PC-3 (cell line): ENCODE results near the gene SSU72. TPM values are rescaled to one million over a fixed set of nuclear protein-coding genes. Genes with fewer than 3 reads are reported as not detected.

Experiments used
- ATAC-seq: fragments of 200-7000 bp; cut with Tn5 transposase; 2 replicates; pipeline ENCODE4 v1.9.1; 2020; ENCODE audit warnings: mild to moderate bottlenecking, moderate library complexity
- BruUV-seq: library from RNA; stranded (reverse); fragments of 400-500 nt; replicated peaks from 2 replicates; lab custom pipeline; 2021; lab: Mats Ljungman, UMichigan
- CTCF ChIA-PET: fragments of 300-600 bp; sonication (Branson Sonifier 250); formaldehyde crosslinking; loops from one replicate; lab custom pipeline; 2022; ENCODE audit warnings: antibody characterized with exemption; lab: Charles Lee
- POLR2A ChIA-PET: fragments of 300-600 bp; sonication (Branson Sonifier 250); formaldehyde crosslinking; loops from one replicate; lab custom pipeline; 2022; ENCODE audit warnings: antibody characterized with exemption; ENCODE audit not compliant: unreplicated experiment; lab: Charles Lee
- DNase-seq: peaks from one replicate; pipeline ENCODE4 v3.0.0-alpha.2; 2015
- H2AFZ ChIP-seq: fragments of 300-600 bp; sonication (generic); 2 replicates; pipeline ENCODE4 v1.6.0; 2016; ENCODE audit warnings: antibody characterized with exemption, low read length
- H3F3A ChIP-seq: fragments of 300-600 bp; sonication (generic); one replicate; pipeline ENCODE4 v1.6.0; 2017; ENCODE audit warnings: antibody characterized with exemption, low read length, control low read depth, mild to moderate bottlenecking; ENCODE audit not compliant: unreplicated experiment
- H3K27ac ChIP-seq: fragments of 300-600 bp; sonication (generic); 2 replicates; pipeline ENCODE4 v1.5.1; 2016; ENCODE audit warnings: mild to moderate bottlenecking, low read length
- H3K27me3 ChIP-seq: fragments of 300-600 bp; sonication (generic); 2 replicates; pipeline ENCODE4 v1.6.1; 2016; ENCODE audit warnings: low read length, mixed read lengths
- H3K36me3 ChIP-seq: fragments of 300-600 bp; sonication (generic); 2 replicates; pipeline ENCODE4 v1.6.1; 2016; ENCODE audit warnings: low read depth, mixed run types, low read length, mixed read lengths
- H3K4me1 ChIP-seq: fragments of 300-600 bp; sonication (generic); 2 replicates; pipeline ENCODE4 v1.5.1; 2016; ENCODE audit warnings: low read length; ENCODE audit not compliant: insufficient read depth
- H3K4me2 ChIP-seq: fragments of 300-600 bp; sonication (generic); 2 replicates; pipeline ENCODE4 v1.6.0; 2016; ENCODE audit warnings: low read length
- H3K4me3 ChIP-seq: fragments of 300-600 bp; sonication (generic); 2 replicates; pipeline ENCODE4 v1.5.1; 2016; ENCODE audit warnings: mild to moderate bottlenecking, low read length, mixed read lengths
- H3K79me2 ChIP-seq: fragments of 300-600 bp; sonication (generic); 2 replicates; pipeline ENCODE4 v1.6.1; 2017; ENCODE audit warnings: low read length, mixed read lengths
- H3K9ac ChIP-seq: fragments of 300-600 bp; sonication (generic); 2 replicates; pipeline ENCODE4 v1.6.0; 2016; ENCODE audit warnings: mild to moderate bottlenecking, low read length
- H3K9me2 ChIP-seq: fragments of 300-600 bp; sonication (generic); replicated peaks from 2 replicates; pipeline ENCODE4 v1.6.1; 2016; ENCODE audit warnings: mixed run types, low read length, mixed read lengths
- H3K9me3 ChIP-seq: fragments of 300-600 bp; sonication (generic); 2 replicates; pipeline ENCODE4 v1.6.1; 2016; ENCODE audit warnings: low read length, mixed read lengths
- H4K20me1 ChIP-seq: fragments of 300-600 bp; sonication (generic); 2 replicates; pipeline ENCODE4 v1.6.1; 2016; ENCODE audit warnings: low read length, mixed read lengths
- EZH2 ChIP-seq: fragments of 300-600 bp; sonication (generic); IDR thresholded peaks from one replicate; pipeline ENCODE4 v1.6.1; 2017; ENCODE audit warnings: antibody characterized with exemption, mild to moderate bottlenecking, low read length; ENCODE audit not compliant: unreplicated experiment
- EZH2phosphoT487 ChIP-seq: fragments of 300-600 bp; sonication (generic); IDR thresholded peaks from 2 replicates; pipeline ENCODE4 v1.6.1; 2018; ENCODE audit warnings: mild to moderate bottlenecking, antibody characterized with exemption, low read length, borderline replicate concordance
- intact Hi-C: fragments of 100-400 bp; cut with micrococcal nuclease; formaldehyde crosslinking; loops from 2 replicates; pipeline ENCODE4 v1.9.0; 2023
- total RNA-seq: library from RNA; depleted of rRNA; stranded (reverse); fragments of >200 nt; gene quantifications from 2 replicates; pipeline ENCODE4 v1.2.3, GENCODE V29; 2014
- TF ChIP-seq, protein P1 (sequence below): fragments of 300-600 bp; sonication (generic); conservative IDR thresholded peaks from 2 replicates; pipeline ENCODE4 v1.5.1; 2017; ENCODE audit warnings: antibody characterized with exemption, low read depth, mild to moderate bottlenecking, low read length

The SSU72 gene
- total RNA-seq, 1 experiment from 2014 or later: 283 TPM

DNA sequence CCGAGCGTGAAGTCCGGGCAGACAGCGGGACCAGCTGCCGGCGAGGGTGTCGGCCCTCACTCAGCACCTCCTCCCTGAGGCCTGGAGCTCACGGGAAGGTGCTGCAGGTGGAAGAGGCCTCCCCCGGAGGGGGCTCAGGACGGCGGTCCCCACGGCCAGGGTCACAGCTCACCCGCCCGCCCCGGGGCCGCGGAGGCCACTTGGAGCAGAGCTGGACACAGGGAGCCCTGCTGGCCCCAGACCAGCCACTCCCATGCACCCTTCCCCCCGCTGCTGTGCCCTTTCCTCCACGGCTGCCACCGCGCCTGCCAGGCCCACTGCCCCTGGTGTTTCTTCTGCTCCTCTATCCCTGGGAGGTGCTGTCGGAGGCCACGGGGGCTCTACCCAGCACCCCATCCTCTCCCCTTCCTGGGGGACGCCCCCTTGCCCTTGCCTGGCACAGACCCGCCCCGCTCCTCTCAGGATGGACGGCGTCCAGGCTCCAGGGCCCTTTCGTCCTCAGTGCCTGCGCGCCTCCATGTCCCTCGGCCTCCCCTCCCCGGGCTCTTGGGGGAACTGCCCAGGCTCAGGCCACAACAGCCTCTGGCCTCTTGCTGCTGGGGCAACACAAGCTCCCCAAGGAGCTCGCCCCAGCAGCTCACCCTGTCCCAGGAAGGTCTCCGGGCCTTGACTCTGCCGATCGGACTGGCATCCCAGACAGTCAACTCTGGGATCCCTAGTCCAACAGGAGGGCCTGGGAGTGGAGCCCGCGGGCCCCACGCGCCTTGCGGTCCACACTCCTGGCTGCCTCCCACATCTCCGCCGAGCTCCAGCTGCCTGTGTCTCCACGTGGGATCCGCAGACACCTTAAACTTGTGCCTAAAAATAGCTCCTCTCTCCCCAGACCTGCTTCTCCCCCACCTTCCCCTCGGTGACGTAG, 38.4 kb downstream of the SSU72 start:
- peaks cover 12% of the 10 kb centered on the region; the same call in 1 of the 2 replicates for H3K36me3 ChIP-seq
- no peaks in the 10 kb centered on the region for H3K9me3 ChIP-seq
- no peaks in the 10 kb centered on the region for H3K27me3 ChIP-seq
- no peak overlapping the region for H2AFZ ChIP-seq
- H3K9ac ChIP-seq: no peak overlapping the region
- no peaks in the 10 kb centered on the region for H3K4me1 ChIP-seq
- H3K4me2 ChIP-seq: no peak overlapping the region
- H3K27ac ChIP-seq: no peak overlapping the region
- H3F3A ChIP-seq: no peaks in the 10 kb centered on the region
- ChIA-PET CTCF (no interaction called here), POLR2A (no interaction called here)
- H4K20me1 ChIP-seq: no peaks in the 10 kb centered on the region
- no peaks in the 10 kb centered on the region for H3K79me2 ChIP-seq
- intact Hi-C loops: no loop called here
- TF ChIP-seq, protein P1, sequence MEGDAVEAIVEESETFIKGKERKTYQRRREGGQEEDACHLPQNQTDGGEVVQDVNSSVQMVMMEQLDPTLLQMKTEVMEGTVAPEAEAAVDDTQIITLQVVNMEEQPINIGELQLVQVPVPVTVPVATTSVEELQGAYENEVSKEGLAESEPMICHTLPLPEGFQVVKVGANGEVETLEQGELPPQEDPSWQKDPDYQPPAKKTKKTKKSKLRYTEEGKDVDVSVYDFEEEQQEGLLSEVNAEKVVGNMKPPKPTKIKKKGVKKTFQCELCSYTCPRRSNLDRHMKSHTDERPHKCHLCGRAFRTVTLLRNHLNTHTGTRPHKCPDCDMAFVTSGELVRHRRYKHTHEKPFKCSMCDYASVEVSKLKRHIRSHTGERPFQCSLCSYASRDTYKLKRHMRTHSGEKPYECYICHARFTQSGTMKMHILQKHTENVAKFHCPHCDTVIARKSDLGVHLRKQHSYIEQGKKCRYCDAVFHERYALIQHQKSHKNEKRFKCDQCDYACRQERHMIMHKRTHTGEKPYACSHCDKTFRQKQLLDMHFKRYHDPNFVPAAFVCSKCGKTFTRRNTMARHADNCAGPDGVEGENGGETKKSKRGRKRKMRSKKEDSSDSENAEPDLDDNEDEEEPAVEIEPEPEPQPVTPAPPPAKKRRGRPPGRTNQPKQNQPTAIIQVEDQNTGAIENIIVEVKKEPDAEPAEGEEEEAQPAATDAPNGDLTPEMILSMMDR: no peak
- TF ChIP-seq EZH2phosphoT487 (no peak), EZH2 (no peak)
- BruUV-seq: no TSS peak
- no peaks in the 10 kb centered on the region for H3K9me2 ChIP-seq
- DNase-seq: no peak
- no peak overlapping the region for H3K4me3 ChIP-seq
- no peak for ATAC-seq

DNA sequence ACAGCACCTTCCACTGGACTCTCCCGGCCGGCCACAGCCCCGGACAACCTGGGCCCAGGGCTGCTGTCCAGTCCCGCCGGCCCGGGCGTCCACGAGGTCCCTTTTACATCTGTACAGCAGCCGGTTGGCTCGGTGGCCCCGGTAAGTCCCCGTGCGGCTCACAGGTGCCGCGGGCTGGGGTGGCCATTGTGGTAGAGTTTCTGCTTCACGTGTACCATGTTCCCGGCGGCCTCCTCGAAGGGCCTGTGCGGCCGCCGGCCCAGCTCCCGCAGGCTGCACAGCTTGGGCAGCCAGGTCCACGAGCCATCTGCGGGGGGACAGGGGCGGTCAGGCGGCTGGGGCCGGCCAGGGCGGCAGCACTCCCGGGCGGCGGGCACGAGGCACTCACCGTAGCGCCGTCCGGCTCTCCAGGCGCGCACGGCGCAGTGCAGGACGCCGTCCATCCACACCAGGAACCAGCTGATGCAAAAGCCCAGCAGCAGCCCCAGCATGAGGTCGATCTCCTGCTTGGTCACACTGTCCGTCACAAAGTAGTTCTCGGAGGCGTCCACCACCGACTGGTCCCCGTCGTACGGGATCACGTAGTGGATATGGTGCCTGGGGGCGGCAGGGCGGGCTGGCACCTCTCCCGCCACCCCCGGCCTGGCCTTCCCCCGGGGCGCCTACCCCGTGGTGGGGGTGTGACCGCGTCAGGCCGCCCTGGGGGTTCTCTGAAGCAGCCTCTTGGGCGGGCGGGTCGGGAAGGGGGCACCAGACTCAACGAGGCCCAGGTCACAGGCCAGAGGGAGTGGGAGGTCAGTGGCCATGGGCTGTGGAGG, 39.3 kb downstream of the SSU72 start:
- Histone ChIP-seq H3K27ac (no peak overlapping the region), H4K20me1 (no peaks in the 10 kb centered on the region), H3F3A (no peaks in the 10 kb centered on the region), H3K9me3 (no peaks in the 10 kb centered on the region), H3K9ac (no peak overlapping the region), H3K27me3 (no peaks in the 10 kb centered on the region), H3K36me3 (peaks cover 13% of the 10 kb centered on the region), H3K4me1 (no peaks in the 10 kb centered on the region), H3K4me3 (no peak overlapping the region), H3K9me2 (no peaks in the 10 kb centered on the region), H3K4me2 (no peak overlapping the region), H2AFZ (no peak overlapping the region), H3K79me2 (no peaks in the 10 kb centered on the region)
- DNase-seq (no peak), ATAC-seq (no peak)
- TF ChIP-seq EZH2 (no peak), EZH2phosphoT487 (no peak)
- TF ChIP-seq, protein P1: no peak
- ChIA-PET CTCF (no interaction called here), POLR2A (no interaction called here)
- intact Hi-C loops: no loop called here
- BruUV-seq: no TSS peak
